ENCODE data around the gene MICB.
"Not testable (repeated sequence)": the region's sequence is repeated elsewhere in the genome, so short reads cannot be mapped to it uniquely, and the experiment has no call there.

- not testable (repeated sequence) for TF ChIP-seq ZNF274 (IDR thresholded peaks at IDR 0.05; ENCODE audit: borderline replicate concordance, low read depth, low read length); ILK (tag; IDR thresholded peaks at IDR 0.05; ENCODE audit: borderline replicate concordance, low read depth); CTCF (IDR thresholded peaks at IDR 0.05 in 2 of 3, conservative IDR thresholded peaks at IDR 0.05 in 1 of 3; ENCODE audit: insufficient read depth in 2 of 3, low read depth in 1 of 3, low read length in 3 of 3)
Observed at GRCh38 chr6:31499648-31500047, 1.7 kb downstream of the MICB start.

Data from K562 (cell line).